ENCODE measurements around the gene PRLR. TPM values are rescaled to one million over a fixed set of nuclear protein-coding genes. Genes with fewer than 3 reads are reported as not detected.

PRLR gene
- polyA plus RNA-seq, 1 donor from 2014 or later = 0.50 TPM

DNA sequence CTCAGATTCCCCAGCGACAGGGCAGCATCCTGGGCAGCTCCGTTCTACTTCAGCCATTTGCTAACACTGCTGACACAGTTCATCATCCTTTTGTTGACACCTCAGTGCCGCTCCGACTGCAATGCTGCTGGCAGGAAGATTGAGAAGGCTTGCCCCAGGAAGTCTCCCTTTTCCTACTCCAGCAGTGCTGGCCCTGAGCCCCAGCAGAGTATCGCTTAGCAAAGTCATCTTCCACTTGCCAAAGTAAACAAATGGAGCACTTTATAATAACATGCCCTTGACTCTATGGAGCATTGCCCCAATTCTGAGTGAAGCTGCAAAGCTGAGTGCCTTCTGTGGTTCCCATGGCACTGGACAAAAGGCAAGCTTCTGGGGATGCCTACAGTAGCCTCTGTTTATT, 32.2 kb downstream of the PRLR start:
- Histone ChIP-seq H3K27me3 (ENCODE audit: insufficient read depth, low read depth, low read length) (no peaks in the 10 kb centered on the region), H3K9me2 (ENCODE audit: insufficient read depth, low read length) (no peaks in the 10 kb centered on the region), H3K9ac (ENCODE audit: low read length) (no peak overlapping the region), H3F3A (ENCODE audit: insufficient read depth, low read length, poor library complexity, severe bottlenecking) (no peaks in the 10 kb centered on the region), H3K36me3 (ENCODE audit: insufficient read depth, low read length) (no peaks in the 10 kb centered on the region), H3K4me3 (ENCODE audit: low read length) (no peak overlapping the region), H3K9me3 (ENCODE audit: low read length) (no peaks in the 10 kb centered on the region), H3K4me2 (ENCODE audit: low read length) (no peak overlapping the region), H3K27ac (ENCODE audit: low read length) (no peak overlapping the region), H3K79me2 (replicated peaks; ENCODE audit: insufficient read depth, low read length) (no peaks in the 10 kb centered on the region), H4K20me1 (ENCODE audit: insufficient read depth) (no peaks in the 10 kb centered on the region), H2AFZ (ENCODE audit: low read depth, low read length) (no peak overlapping the region)
- TF ChIP-seq SMC3 (conservative IDR thresholded peaks at IDR 0.05; ENCODE audit: poor library complexity) = no peak
- TF ChIP-seq EP300 (conservative IDR thresholded peaks at IDR 0.05; ENCODE audit: poor library complexity, severe bottlenecking) = no peak
- no peak for TF ChIP-seq MXI1 (conservative IDR thresholded peaks at IDR 0.05; ENCODE audit: poor library complexity, severe bottlenecking)
- TF ChIP-seq EZH2 (IDR thresholded peaks at IDR 0.05; ENCODE audit: borderline replicate concordance, insufficient read depth, low read length, poor library complexity, severe bottlenecking) = no peak
- no peak for TF ChIP-seq RAD21 (conservative IDR thresholded peaks at IDR 0.05)

DNA sequence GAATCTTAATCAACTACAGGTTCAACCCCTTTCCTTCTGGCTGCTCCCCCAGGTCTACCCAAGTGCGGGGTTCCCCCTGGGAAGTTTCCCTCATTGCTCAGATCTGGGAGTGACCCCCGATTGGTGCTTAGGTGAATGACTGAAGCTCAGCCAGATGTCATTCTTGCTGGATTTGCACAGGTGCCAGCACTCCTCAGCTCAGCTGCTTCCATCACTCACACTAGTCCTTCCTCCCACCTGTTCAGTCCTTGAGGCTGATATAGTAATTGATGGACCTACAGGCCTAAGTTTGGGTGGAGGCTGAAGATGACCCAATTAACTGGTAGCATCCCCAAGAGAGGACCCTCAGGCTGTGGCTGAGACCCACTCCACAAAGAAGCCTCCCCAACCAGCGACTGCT, 32.9 kb downstream of the PRLR start:
- Histone ChIP-seq H3K79me2 (replicated peaks; ENCODE audit: insufficient read depth, low read length) (no peaks in the 10 kb centered on the region), H3K9ac (ENCODE audit: low read length) (no peak overlapping the region), H3K36me3 (ENCODE audit: insufficient read depth, low read length) (no peaks in the 10 kb centered on the region), H3K27ac (ENCODE audit: low read length) (no peak overlapping the region), H3K9me2 (ENCODE audit: insufficient read depth, low read length) (no peaks in the 10 kb centered on the region), H3K27me3 (ENCODE audit: insufficient read depth, low read depth, low read length) (no peaks in the 10 kb centered on the region), H3K4me3 (ENCODE audit: low read length) (no peak overlapping the region), H3K9me3 (ENCODE audit: low read length) (no peaks in the 10 kb centered on the region), H3F3A (ENCODE audit: insufficient read depth, low read length, poor library complexity, severe bottlenecking) (no peaks in the 10 kb centered on the region), H2AFZ (ENCODE audit: low read depth, low read length) (no peak overlapping the region), H3K4me2 (ENCODE audit: low read length) (no peak overlapping the region), H4K20me1 (ENCODE audit: insufficient read depth) (no peaks in the 10 kb centered on the region)
- TF ChIP-seq, protein P1, sequence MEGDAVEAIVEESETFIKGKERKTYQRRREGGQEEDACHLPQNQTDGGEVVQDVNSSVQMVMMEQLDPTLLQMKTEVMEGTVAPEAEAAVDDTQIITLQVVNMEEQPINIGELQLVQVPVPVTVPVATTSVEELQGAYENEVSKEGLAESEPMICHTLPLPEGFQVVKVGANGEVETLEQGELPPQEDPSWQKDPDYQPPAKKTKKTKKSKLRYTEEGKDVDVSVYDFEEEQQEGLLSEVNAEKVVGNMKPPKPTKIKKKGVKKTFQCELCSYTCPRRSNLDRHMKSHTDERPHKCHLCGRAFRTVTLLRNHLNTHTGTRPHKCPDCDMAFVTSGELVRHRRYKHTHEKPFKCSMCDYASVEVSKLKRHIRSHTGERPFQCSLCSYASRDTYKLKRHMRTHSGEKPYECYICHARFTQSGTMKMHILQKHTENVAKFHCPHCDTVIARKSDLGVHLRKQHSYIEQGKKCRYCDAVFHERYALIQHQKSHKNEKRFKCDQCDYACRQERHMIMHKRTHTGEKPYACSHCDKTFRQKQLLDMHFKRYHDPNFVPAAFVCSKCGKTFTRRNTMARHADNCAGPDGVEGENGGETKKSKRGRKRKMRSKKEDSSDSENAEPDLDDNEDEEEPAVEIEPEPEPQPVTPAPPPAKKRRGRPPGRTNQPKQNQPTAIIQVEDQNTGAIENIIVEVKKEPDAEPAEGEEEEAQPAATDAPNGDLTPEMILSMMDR (IDR thresholded peaks at IDR 0.05; ENCODE audit: poor library complexity, severe bottlenecking) = no peak
- TF ChIP-seq, protein P2, sequence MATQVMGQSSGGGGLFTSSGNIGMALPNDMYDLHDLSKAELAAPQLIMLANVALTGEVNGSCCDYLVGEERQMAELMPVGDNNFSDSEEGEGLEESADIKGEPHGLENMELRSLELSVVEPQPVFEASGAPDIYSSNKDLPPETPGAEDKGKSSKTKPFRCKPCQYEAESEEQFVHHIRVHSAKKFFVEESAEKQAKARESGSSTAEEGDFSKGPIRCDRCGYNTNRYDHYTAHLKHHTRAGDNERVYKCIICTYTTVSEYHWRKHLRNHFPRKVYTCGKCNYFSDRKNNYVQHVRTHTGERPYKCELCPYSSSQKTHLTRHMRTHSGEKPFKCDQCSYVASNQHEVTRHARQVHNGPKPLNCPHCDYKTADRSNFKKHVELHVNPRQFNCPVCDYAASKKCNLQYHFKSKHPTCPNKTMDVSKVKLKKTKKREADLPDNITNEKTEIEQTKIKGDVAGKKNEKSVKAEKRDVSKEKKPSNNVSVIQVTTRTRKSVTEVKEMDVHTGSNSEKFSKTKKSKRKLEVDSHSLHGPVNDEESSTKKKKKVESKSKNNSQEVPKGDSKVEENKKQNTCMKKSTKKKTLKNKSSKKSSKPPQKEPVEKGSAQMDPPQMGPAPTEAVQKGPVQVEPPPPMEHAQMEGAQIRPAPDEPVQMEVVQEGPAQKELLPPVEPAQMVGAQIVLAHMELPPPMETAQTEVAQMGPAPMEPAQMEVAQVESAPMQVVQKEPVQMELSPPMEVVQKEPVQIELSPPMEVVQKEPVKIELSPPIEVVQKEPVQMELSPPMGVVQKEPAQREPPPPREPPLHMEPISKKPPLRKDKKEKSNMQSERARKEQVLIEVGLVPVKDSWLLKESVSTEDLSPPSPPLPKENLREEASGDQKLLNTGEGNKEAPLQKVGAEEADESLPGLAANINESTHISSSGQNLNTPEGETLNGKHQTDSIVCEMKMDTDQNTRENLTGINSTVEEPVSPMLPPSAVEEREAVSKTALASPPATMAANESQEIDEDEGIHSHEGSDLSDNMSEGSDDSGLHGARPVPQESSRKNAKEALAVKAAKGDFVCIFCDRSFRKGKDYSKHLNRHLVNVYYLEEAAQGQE (IDR thresholded peaks at IDR 0.05; ENCODE audit: borderline replicate concordance) = no peak
- TF ChIP-seq EZH2 (IDR thresholded peaks at IDR 0.05; ENCODE audit: borderline replicate concordance, insufficient read depth, low read length, poor library complexity, severe bottlenecking) (no peak), MXI1 (conservative IDR thresholded peaks at IDR 0.05; ENCODE audit: poor library complexity, severe bottlenecking) (no peak), SMC3 (conservative IDR thresholded peaks at IDR 0.05; ENCODE audit: poor library complexity) (no peak), EP300 (conservative IDR thresholded peaks at IDR 0.05; ENCODE audit: poor library complexity, severe bottlenecking) (no peak), RAD21 (conservative IDR thresholded peaks at IDR 0.05) (no peak), POLR2AphosphoS5 (IDR thresholded peaks at IDR 0.05) (no peak), TAF1 (IDR thresholded peaks at IDR 0.05; ENCODE audit: low read depth) (no peak)

Data from neural cell (in vitro differentiated cells).